GM18499 (cell line): Measurements from ENCODE around the gene JMJD8.

Experiments
- ATAC-seq: cut with Tn5 transposase; IDR thresholded peaks from one replicate; pipeline ENCODE4 v1.9.1; 2021; ENCODE audit warnings: moderate number of reproducible peaks; ENCODE audit not compliant: insufficient read depth, unreplicated experiment

JMJD8 gene

DNA sequence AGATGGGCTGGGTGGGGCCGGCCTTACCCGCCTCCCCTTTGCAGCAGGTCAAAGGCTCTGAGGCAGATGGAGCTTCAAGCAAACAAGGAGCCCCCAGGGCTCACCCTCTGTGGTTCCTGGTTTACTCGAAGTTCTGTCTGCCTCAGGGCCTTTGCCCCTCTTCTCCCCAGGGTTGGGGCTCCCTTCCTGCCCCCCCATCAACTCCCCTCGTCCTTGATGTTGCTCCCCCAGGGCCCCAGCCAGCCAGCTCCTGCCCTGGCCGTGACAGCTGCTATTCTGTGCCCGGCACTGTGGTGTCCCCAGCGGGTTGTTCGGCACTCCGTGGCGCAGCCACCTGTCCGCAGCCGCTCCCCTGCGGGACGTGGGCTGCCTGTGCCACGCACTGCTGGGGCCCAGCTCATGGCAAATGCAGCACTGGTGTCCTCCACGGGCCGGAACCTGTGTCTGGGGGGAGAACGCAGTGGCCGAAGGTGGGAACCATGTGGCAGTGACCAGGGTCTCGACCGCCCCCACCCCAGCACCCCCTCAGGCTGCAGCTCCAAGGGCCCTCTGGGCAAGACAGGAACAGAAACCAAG, 26.5 kb upstream of the JMJD8 start:
- ATAC-seq: no peak

DNA sequence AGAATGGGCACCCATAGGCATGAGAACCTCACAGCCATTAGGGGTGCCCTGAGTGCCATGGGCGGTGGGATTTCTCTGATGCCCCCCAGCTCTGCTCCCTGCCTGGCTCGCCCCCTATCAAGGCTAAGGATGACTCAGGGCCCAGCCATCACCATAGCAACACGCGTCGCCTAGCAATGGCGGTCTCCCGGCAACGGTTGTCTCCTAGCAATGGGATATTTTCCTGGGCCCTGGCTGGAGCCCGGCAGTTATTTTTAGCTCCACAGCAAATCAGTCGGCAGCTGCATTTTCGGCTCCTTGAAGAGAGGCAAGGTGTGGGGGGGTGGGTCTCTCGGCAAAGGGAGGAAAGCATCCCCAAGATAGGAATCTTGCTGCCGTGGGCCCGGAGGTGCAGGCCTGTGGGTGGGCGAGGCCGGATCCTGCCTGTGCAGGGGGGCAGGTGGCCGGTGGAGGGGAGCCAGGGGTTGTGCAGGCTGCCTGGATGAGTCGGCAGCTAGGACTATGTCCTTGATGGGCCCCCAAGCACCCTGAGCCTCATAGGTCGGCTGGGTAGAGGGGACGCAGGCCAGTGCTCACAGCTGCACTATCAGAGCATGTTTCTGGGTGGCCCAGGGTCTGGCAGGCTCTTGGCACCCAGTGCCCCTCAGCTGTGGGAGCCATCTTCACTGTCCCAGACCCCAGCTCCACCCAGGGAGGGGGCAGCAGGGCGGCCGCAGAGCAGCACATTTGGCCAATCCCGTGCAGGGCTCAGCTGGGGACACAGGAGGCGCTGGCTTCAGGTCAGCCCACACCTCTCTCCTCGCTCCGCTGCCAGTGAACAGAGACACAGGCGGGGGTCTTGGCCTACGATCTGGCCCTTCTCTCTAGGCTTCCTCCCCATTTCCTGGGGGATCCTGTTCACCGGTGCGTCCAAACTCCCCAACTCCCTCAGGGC, 25.7 kb upstream of the JMJD8 start:
- no peak for ATAC-seq

DNA sequence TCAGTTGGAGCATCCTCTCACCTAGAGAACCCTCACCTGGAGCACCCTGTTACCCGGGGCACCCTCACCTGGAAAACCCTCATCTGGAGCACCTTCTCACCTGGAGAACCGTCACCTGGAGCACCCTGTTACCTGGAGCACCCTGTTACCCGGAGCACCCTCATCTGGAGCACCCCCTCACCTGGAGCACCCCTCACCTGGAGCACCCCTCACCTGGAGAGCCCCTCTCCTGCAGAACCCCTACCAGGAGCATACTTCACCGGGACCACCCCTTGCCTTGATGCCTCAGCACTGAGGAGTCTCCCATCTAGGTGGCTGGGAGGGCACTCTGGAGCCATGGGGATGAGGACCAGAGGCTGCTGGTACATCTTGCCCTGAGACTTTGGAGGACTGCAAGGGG, 24.8 kb upstream of the JMJD8 start:
- no peak for ATAC-seq

DNA sequence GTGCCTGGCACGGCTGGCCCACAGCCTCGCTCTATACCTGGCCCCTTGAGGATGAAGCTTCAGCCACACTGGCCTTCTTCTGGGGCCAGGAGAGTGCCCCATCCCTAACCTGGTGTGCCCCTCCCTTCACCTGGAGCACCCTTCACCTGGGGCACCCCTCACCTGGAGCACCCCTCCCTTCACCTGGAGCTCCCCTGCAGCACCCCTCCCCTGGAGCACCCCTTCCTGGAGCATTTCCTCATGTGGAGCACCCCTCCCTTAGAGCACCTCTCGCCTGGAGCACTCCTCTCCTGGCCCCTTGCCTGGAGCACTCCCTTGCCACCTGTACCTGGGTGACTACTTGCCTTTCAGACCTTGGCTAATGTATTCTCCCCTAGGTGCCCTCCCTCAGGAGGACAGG, 23.9 kb upstream of the JMJD8 start:
- no peak for ATAC-seq

DNA sequence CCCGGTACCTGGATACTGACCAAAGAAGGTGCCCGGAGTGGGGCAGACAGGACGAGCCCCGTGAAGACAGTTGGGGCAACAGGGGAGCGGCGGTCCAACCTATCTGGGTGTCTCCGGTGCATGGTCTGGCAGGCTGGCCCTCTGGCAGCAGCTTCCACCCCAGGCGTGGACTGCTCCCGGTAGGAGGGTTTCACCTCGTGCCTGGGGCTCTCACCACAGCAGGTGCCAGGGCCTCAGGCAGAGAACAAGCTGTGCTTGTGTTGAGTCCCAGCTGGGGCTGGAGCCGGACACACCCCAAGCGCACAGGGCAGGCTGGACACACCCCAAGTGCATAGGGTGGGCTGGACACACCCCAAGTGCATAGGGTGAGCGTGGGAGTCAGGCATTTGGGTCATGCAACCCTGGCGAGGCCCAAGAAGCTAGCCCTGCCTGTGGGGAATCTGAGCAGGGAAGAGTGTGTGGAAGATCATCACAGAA, 23.0 kb upstream of the JMJD8 start:
- no peak for ATAC-seq

DNA sequence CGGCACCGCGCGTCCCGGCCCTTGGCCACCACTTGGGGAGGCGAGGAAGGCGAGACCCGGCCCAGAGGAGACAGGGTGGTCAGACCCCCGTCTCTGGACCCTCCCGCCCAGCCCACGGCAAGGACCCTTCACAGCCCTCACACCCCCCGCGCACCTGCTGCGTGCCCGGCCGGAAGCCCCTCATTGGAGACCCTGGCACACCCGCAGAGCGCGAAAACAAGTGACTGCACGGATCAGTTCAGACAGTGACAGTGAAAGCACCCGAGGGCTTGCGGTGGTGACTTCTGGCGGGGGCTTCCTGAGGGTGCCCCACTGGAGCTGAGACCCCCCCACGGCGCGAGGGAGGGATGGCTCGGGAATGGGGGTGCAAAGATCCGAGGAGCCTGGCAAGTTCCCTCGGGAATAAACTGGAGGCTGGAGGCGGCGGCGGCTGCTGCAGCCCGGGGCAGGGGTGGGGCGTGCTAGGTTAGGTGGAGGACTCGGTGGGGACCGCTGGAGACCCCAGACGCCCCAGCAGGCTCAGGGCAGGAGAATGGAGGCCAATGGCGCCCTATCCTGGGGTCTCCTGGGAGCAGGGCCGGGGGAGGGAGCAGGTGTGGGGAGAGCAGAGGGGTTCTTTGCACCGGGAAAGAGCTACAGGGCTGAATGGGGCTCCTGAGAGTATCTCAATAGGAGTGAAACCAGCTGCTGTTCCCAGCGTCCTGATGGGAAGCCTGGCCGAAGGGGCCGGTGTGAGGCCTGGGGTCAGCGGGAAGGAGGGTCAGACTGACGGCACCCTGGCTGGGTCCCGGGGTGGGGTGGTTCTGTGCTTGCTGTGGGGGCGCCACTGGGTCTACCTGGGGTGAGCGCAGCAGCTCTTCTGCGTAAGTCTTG, 22.3 kb upstream of the JMJD8 start:
- no peak for ATAC-seq

DNA sequence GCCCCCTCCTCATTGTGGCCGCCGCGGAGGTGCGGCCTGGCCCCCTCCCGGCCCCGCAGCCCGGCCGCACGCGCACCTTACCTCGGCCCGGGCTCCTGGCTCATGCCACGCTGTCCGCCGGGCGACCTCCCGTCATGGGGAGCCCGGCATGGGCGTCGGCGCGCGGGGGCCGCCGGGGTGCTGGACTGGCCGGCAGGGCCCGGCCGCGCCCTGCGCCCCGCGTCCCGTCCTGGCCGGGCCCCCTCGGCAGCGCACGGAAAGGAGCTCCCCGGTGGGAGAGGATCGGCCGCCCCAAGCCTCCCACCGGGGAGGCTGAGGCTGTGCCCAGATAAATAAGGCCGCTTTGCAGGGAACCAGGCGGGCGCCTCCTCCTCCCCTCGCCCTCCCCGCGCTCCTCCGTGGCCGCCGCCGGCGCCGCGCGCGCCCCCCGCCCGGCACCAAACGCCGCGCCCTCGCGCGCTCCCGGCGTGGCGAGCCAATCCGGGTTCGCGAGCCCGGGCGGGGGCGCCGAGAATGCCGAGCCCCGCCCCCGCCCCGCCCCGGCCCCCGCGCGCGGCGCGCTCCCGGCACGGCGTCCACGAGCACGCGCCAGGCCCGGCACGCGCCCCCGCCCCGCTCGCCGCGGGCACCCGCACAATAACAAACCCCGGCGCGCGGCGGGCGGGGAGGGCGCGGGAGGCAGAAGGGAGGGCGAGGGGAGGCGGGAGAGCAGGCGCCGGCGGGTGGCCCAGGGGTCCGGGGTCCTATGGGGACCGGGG, 21.5 kb upstream of the JMJD8 start, which contains the start of gene FBXL16:
TSS of gene FBXL16 (minus strand) at position 371 of the 758 bp plus-strand sequence. CDS start 8,396 bp downstream, outside the sequence.
- ATAC-seq: no peak

DNA sequence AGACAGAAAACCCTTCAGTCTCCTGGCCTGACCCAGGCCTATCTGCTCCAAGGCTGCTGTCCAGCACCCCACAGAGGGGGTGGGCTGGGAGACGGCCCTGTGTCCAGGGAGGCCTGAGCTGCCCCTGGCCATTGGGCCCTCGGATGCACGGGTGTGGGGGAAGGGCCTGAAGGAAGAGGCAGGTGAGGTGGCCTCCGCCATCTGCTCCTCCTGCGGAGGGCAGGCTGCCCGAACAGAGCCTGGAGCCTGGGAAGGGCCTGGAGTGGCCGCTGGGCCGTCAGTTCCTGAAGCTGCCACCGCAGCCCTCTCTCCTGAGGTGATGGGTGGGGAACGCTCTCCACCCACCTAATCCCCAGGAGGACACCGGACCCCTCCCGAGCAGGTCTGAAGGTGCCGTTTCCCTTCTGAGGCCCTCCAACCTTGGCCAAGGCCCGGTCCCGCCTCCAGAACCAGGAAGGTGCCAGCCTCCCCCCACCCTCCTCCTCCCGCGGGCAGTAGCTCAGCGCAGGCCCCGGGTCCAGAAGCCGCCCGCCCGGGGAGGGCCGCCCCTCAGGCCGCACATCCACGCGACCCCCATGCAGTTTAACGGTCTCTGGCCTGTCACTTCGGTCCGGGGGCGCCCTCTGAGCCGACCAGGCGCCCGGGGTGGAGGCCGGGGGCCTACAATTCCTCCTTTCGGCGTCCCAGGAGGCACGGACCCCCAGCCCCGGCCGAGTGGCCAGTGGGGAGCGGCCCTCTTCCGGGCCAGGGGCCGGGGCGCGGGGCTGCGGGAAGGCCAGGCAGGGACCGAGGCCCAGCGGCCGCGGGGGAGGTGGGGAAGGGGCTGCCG, 20.6 kb upstream of the JMJD8 start:
- no peak for ATAC-seq

DNA sequence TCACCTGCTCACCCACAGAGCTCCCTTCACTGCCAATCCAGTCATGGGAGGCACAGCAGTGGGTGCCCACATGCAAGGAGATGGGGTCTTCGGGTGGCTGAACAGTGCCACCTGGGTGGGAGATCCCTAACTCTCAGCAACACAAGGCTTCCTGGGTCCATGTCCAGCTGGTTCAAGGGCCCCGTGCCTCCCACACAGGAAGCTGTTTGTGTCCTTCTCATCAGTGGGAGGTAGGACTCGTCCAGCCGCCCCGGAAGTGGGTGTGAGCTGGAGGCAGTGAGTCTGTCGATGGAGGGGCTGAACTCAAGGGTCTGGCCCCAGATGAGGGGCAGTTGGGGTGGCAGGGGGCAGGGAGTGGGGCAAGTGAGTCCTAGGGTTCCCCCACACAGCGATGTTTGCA, 19.9 kb upstream of the JMJD8 start:
- no peak for ATAC-seq

DNA sequence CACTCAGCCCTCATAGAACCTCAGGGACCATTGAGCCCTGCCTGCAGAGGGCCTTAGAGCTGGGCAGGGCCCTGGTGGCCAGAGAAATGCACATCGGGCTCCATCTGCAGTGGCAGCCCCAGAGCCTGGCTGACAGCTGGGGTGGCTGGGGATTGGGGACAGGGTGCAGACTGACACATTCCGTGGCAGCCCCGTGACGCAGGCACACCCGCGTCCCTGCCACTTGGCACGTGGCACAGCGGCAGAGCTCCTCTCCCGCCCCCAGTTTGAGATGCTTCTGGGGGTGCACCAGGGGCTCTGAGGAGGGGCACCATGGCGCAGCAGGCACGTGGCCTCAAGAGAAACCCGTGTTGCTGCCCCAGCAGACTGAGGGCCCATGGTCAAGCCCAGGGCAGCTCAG, 19.3 kb upstream of the JMJD8 start:
- no peak for ATAC-seq

DNA sequence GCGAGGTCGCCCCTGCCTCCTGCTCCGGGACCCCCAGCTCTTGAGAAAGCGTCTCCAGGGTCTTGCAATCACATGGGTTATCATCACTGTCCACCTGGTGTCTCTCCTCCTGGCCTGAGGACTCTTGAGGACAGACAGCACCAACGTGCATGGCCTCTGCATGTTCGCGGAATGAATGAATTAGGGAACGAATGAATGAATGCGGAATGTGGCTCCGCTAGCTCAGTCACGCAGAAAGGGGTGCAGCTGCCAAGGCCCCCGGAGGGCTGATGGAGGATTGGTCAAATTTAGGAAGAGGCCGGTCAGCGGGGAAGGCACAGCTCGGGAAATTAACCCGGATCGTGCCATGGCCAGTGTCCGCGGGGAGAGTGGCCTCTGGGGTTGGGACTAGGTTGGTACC, 18.2 kb upstream of the JMJD8 start:
- ATAC-seq: no peak

DNA sequence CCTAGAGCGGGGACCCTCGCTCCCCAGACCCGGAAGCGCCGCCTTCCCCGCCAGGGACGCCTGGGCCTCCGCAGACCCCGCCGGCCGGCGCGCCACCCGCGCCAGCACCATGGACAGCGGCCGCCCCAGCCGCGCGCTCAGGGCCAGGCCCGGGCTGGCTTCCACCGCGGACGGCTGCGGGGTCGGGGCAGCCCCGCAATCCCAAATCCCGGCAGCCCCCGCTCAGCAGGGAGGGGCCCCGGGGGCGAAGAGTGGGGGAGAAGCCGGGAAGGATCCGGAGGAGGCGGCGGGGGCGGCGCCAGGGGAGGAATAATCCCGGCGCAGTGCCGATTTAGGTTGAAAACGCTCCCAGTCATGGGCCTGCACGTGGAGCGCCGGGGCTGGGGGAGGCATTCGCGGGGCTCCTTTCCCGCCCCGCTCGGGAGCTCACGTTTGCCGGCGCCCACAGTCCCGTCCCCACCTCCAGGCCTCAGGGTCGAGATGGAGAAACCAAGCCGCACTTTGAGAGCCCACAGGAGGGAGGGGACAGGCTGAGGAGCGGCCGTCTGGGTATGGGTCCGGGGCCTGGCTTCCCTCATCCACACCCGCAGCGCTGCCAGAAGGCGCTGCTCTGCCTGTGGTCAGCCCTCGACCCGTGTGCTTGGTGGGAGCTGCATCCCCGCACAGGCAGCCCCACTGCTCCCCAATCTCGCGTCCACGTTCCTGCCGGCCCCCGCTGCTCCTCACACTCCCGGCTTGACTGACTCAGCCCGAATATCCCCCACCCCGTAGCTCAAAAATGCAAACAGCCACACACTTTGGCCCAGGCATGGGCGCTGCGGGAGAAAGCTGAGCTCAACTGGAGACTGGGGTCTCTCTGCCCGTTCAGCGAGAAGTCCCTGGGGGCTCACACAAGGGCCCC, 16.8 kb upstream of the JMJD8 start:
- no peak for ATAC-seq

DNA sequence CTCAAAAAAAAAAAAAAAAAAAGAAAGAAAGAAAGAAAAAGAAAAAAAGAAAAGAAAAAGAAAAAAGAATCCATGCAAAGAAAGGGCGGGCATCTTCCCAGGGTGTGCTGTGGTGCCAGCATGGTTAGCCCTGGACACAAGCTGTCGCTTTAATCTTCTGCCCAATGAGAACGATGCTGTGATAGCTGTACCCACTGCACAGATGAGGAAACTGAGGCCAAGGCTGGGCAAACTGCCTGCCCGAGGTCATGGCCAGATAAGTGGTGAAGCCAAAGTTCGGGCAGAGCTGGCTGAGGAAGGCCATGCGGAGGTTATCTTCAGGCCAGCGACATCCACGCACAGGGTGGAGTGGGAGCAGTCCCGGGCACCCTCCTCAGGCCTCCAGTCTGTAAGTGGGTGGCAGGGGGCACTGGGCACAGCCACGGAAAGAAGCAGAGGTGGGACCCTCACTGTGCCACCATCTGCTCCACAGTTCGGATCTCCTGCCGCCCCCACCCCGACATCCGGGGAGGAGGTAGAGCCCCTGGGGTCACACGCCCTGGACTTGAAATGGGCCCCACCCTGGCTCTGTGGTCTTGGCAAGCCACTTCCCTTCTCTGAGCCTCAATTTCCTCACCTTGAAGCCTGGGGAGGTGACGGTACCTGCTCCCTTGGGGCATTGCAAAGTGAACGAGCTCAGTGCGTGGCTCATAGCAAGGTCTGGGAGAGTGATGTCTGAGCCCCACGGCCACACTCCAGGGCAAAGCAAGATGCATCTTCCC, 15.0 kb upstream of the JMJD8 start:
- no peak for ATAC-seq

DNA sequence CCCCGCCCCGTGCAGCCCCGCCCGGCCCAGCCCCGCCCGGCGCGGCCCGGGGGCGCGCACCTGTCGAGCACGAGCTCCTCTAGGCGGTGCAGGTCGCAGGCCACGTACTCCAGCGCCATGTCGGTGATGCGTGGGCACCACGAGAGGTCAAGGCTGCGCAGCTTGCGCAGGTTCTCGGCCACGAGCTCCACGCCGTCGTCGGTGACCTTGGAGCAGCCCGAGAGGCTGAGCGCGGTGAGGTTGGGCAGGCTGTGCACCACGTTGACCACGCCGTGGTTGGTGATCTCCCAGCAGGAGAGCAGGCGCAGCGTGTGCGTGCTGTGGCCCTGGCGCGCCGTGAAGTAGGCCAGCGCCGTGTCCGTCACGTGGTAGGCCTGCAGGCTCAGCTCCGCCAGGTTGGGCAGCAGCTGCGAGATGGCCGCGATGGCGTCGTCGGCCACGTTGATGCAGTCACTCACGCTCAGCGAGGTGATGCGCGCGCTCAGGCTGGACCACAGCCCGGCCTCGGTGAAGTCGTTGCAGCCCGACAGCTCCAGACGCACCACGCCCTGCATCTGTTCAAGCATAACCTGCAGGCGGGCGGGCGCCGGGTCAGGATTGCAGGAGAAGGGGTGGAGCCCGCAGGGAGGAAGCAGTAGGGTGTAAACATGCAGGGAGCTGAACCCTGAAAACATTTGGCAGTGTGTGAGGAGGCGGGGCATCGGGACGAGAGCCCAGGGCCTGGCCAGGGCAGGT, 11.4 kb upstream of the JMJD8 start:
- ATAC-seq: no peak

DNA sequence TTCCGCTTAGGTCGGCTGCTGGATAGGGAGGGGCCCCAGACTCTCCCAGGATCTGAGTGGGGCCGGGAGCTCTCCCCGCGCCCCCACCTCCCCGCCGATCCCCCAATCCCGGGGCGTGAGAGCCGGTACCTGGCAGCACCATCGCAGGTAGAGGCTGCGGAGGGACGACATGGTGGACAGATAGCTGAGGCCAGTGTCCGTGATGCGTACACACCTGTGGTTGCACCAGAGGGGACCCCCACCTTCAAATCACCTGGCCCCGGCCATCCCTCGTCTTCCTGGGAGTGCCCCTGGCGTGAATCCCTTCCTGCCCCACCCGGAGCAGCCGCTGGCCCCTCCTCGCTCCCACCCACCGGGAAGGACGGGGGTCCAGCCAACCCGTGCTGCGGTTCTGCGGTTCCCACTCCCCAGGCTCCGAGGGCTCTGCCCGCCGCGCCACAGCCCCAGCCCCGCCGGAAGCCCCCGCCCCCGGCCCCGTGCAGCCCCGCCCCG, 10.8 kb upstream of the JMJD8 start:
- ATAC-seq: no peak

DNA sequence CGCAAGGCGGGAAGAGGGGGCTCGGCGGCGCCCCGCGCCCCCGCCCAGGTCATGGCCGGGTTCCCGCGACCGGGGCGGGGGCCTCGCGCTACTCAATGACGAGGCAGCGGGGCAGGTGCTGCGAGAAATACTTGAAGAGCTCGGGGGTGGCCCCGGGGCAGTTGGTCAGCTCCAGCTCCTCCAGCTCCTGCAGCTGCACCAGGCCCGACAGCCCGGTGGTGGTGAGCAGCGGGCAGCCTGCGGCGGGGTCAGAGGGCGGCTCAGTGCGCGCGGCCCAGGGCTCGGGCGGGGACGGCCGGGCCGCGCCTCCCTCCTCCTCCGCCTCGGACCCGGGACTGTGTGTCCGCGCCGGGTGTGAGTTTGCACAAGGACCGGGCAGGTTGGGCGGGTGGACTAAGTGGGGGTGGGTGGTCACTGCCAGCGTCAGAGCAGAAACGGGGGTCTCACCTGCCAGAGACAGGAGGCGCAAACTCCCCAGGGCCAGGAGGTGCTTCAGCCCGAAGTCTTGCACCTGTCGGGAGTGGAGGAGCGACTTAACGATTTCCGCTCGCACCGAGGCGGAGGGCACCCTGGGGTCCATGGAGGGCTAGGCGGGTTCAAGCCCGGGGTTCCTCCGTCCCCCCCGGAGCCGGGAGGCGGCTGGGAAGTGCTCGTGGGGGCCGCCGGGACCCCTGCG, 10.2 kb upstream of the JMJD8 start:
- ATAC-seq: no peak
